SK-N-SH treated with all-trans-retinoic acid at 6 μM for 48 hours (cell line): ENCODE data around the gene LSAMP.

Source experiments
- ARNTL ChIP-seq: fragments of 450-650 bp; formaldehyde crosslinking; IDR thresholded peaks from 2 replicates; pipeline ENCODE4 v1.5.0; 2020; ENCODE audit warnings: low read depth, mild to moderate bottlenecking, moderate library complexity, borderline replicate concordance
- BACH2 ChIP-seq: fragments of 250-450 bp; sonication (Bioruptor Pico); IDR thresholded peaks from 2 replicates; pipeline ENCODE4 v1.9.0; 2021; ENCODE audit warnings: mild to moderate bottlenecking, borderline replicate concordance
- CREB5 ChIP-seq: fragments of 250-450 bp; sonication (Bioruptor Pico); IDR thresholded peaks from 2 replicates; pipeline ENCODE4 v1.5.1; 2020; ENCODE audit warnings: low read depth, mild to moderate bottlenecking, moderate library complexity
- ESRRG ChIP-seq: fragments of 250-450 bp; sonication (Bioruptor Pico); IDR thresholded peaks from 2 replicates; pipeline ENCODE4 v1.6.1; 2021; ENCODE audit warnings: mild to moderate bottlenecking
- ISL1 ChIP-seq: fragments of 250-450 bp; sonication (Bioruptor Pico); IDR thresholded peaks from 2 replicates; pipeline ENCODE4 v2.1.2; 2022; ENCODE audit warnings: mild to moderate bottlenecking, moderate library complexity
- OSR1 ChIP-seq: fragments of 250-450 bp; sonication (Bioruptor Pico); IDR thresholded peaks from 2 replicates; pipeline ENCODE4 v1.8.0; 2022; ENCODE audit warnings: moderate library complexity, mild to moderate bottlenecking, inconsistent platforms
- POU6F1 ChIP-seq: fragments of 250-450 bp; sonication (Bioruptor Pico); IDR thresholded peaks from 2 replicates; pipeline ENCODE4 v1.8.0; 2021; ENCODE audit warnings: low read depth, mild to moderate bottlenecking, moderate library complexity, borderline replicate concordance
- RARB ChIP-seq: fragments of 250-450 bp; sonication (Bioruptor Pico); IDR thresholded peaks from 2 replicates; pipeline ENCODE4 v1.8.0; 2021; ENCODE audit warnings: mild to moderate bottlenecking, moderate library complexity
- TCF4 ChIP-seq: fragments of 250-450 bp; sonication (Bioruptor Pico); IDR thresholded peaks from 2 replicates; pipeline ENCODE4 v1.8.0; 2021; ENCODE audit warnings: mild to moderate bottlenecking, moderate library complexity, borderline replicate concordance
- TOX ChIP-seq: fragments of 250-450 bp; sonication (Bioruptor Pico); IDR thresholded peaks from 2 replicates; pipeline ENCODE4 v1.8.0; 2021; ENCODE audit warnings: mild to moderate bottlenecking, moderate library complexity, borderline replicate concordance
- ZFP30 ChIP-seq: fragments of 450-650 bp; formaldehyde crosslinking; IDR thresholded peaks from 2 replicates; pipeline ENCODE4 v1.5.0; 2022; ENCODE audit warnings: mild to moderate bottlenecking, moderate library complexity
- ZNF565 ChIP-seq: fragments of 450-650 bp; formaldehyde crosslinking; conservative IDR thresholded peaks from 2 replicates; pipeline ENCODE4 v1.5.0; 2020; ENCODE audit warnings: low read depth, mild to moderate bottlenecking, moderate library complexity
- TF ChIP-seq, protein P1 (sequence below): fragments of 250-450 bp; sonication (Bioruptor Pico); IDR thresholded peaks from 2 replicates; pipeline ENCODE4 v1.8.0; 2020; ENCODE audit warnings: mild to moderate bottlenecking, moderate library complexity, borderline replicate concordance
- TF ChIP-seq, protein P2 (sequence below): fragments of 250-450 bp; sonication (Bioruptor Pico); IDR thresholded peaks from 2 replicates; pipeline ENCODE4 v1.5.1; 2021; ENCODE audit warnings: mild to moderate bottlenecking, moderate library complexity

GRCh38 chr3:116033516-116033915 is 411.8 kb downstream of the LSAMP start:
- TF ChIP-seq RARB = no peak
- no peak for TF ChIP-seq ZFP30
- no peak for TF ChIP-seq BACH2 (CRISPR knock-in tag)
- TF ChIP-seq POU6F1 (CRISPR knock-in tag) = no peak
- no peak for TF ChIP-seq ZNF565
- no peak for TF ChIP-seq CREB5 (CRISPR knock-in tag)
- no peak for TF ChIP-seq ESRRG (CRISPR knock-in tag)
- TF ChIP-seq, protein P1, sequence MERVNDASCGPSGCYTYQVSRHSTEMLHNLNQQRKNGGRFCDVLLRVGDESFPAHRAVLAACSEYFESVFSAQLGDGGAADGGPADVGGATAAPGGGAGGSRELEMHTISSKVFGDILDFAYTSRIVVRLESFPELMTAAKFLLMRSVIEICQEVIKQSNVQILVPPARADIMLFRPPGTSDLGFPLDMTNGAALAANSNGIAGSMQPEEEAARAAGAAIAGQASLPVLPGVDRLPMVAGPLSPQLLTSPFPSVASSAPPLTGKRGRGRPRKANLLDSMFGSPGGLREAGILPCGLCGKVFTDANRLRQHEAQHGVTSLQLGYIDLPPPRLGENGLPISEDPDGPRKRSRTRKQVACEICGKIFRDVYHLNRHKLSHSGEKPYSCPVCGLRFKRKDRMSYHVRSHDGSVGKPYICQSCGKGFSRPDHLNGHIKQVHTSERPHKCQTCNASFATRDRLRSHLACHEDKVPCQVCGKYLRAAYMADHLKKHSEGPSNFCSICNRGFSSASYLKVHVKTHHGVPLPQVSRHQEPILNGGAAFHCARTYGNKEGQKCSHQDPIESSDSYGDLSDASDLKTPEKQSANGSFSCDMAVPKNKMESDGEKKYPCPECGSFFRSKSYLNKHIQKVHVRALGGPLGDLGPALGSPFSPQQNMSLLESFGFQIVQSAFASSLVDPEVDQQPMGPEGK (CRISPR knock-in tag) = no peak
- TF ChIP-seq OSR1 (CRISPR knock-in tag) = no peak
- TF ChIP-seq, protein P2, sequence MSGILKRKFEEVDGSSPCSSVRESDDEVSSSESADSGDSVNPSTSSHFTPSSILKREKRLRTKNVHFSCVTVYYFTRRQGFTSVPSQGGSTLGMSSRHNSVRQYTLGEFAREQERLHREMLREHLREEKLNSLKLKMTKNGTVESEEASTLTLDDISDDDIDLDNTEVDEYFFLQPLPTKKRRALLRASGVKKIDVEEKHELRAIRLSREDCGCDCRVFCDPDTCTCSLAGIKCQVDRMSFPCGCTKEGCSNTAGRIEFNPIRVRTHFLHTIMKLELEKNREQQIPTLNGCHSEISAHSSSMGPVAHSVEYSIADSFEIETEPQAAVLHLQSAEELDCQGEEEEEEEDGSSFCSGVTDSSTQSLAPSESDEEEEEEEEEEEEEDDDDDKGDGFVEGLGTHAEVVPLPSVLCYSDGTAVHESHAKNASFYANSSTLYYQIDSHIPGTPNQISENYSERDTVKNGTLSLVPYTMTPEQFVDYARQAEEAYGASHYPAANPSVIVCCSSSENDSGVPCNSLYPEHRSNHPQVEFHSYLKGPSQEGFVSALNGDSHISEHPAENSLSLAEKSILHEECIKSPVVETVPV (CRISPR knock-in tag) = no peak
- TF ChIP-seq TCF4 (CRISPR knock-in tag) = no peak
- TF ChIP-seq ISL1 (CRISPR knock-in tag) = no peak
- TF ChIP-seq ARNTL (CRISPR knock-in tag) = no peak
- TF ChIP-seq TOX (CRISPR knock-in tag) = no peak
